NK-92 treated with Interleukin-12 subunit alpha and Interleukin-12 subunit beta, amount 100 ng/mL, for 24 hours (cell line): ENCODE data around the gene TTLL9.
"Not testable (repeated sequence)": the region's sequence is repeated elsewhere in the genome, so short reads cannot be mapped to it uniquely, and the experiment has no call there.

Source experiments
- DNase-seq: peaks from one replicate; lab custom pipeline; 2025; lab: John Stamatoyannopoulos, UW

TTLL9 gene

GRCh38 chr20:31918466-31919105, 48.2 kb downstream of the TTLL9 start:
- no peak for DNase-seq

GRCh38 chr20:31919410-31920155, 49.1 kb downstream of the TTLL9 start:
- DNase-seq, result no peak

- no peak for DNase-seq
These were observed 49.9 kb downstream of the TTLL9 start for GRCh38 chr20:31920275-31920855.

GRCh38 chr20:31921480-31921879, 51.0 kb downstream of the TTLL9 start:
- not testable (repeated sequence) for DNase-seq

GRCh38 chr20:31922181-31922580, 51.7 kb downstream of the TTLL9 start:
- no peak for DNase-seq

GRCh38 chr20:31922588-31922987, 52.2 kb downstream of the TTLL9 start:
- DNase-seq, result no peak

GRCh38 chr20:31923388-31924331, 53.2 kb downstream of the TTLL9 start:
- DNase-seq, result no peak

- DNase-seq, result no peak
These were observed 54.1 kb downstream of the TTLL9 start for GRCh38 chr20:31924561-31924960.

- DNase-seq, result no peak
These were observed 55.2 kb downstream of the TTLL9 start for GRCh38 chr20:31925631-31926030.

- DNase-seq, result no peak
These were observed 56.1 kb downstream of the TTLL9 start for GRCh38 chr20:31926493-31926892.

- no peak for DNase-seq
These were observed 57.3 kb downstream of the TTLL9 start for GRCh38 chr20:31927627-31928159.

- DNase-seq, result not testable (repeated sequence)
These were observed 59.2 kb downstream of the TTLL9 start for GRCh38 chr20:31929631-31930030.

- DNase-seq, result no peak
These were observed 60.3 kb downstream of the TTLL9 start for GRCh38 chr20:31930779-31931178.

- no peak for DNase-seq
These were observed 63.3 kb downstream of the TTLL9 start for GRCh38 chr20:31933698-31934097.

GRCh38 chr20:31934491-31934890, 64.1 kb downstream of the TTLL9 start:
- no peak for DNase-seq

- no peak for DNase-seq
These were observed 64.7 kb downstream of the TTLL9 start for GRCh38 chr20:31934968-31935764.

- no peak for DNase-seq
These were observed 66.0 kb downstream of the TTLL9 start for GRCh38 chr20:31936420-31936819.

- DNase-seq, result no peak
These were observed 67.4 kb downstream of the TTLL9 start for GRCh38 chr20:31937820-31938219.

- no peak for DNase-seq
These were observed 69.2 kb downstream of the TTLL9 start for GRCh38 chr20:31939661-31940060.

GRCh38 chr20:31943052-31943471, 72.6 kb downstream of the TTLL9 start:
- DNase-seq, result no peak

- DNase-seq, result no peak
These were observed 74.9 kb downstream of the TTLL9 start for GRCh38 chr20:31945319-31945718.
